ENCODE results near the gene MLEC. TPM values are rescaled to one million over a fixed set of nuclear protein-coding genes. Genes with fewer than 3 reads are reported as not detected.

The MLEC gene
- total and polyA plus RNA-seq, 2 of the 13 experiments (the other 11 are each of a cell fraction or from before 2014, with no cell fraction given): 49.8 to 156 TPM

GRCh38 chr12:120734210-120734609 is 47.3 kb downstream of the MLEC start:
- BruUV-seq (replicated peaks): no TSS peak
- TF ChIP-seq ZIK1 (CRISPR knock-in tag; IDR thresholded peaks at IDR 0.05; ENCODE audit: borderline replicate concordance, low read depth) (no peak), ZNF33B (CRISPR knock-in tag; IDR thresholded peaks at IDR 0.05) (no peak), SATB2 (CRISPR knock-in tag; IDR thresholded peaks at IDR 0.05) (no peak), TCF7L2 (IDR thresholded peaks at IDR 0.05; ENCODE audit: low read depth, low read length) (no peak), ZFP82 (CRISPR knock-in tag; IDR thresholded peaks at IDR 0.05; ENCODE audit: borderline replicate concordance) (no peak), PPARG (CRISPR knock-in tag; conservative IDR thresholded peaks at IDR 0.05) (no peak), HNF1A (IDR thresholded peaks at IDR 0.05; ENCODE audit: low read depth) (no peak), HNF1A (CRISPR knock-in tag; IDR thresholded peaks at IDR 0.05; ENCODE audit: borderline replicate concordance) (no peak), ZNF335 (CRISPR knock-in tag; IDR thresholded peaks at IDR 0.05) (no peak), ZMAT3 (CRISPR knock-in tag; conservative IDR thresholded peaks at IDR 0.05) (no peak), ARID4A (CRISPR knock-in tag; IDR thresholded peaks at IDR 0.05; ENCODE audit: borderline replicate concordance) (no peak), BCL6 (CRISPR knock-in tag; IDR thresholded peaks at IDR 0.05) (no peak), MTF2 (CRISPR knock-in tag; IDR thresholded peaks at IDR 0.05; ENCODE audit: borderline replicate concordance) (no peak), ARNTL (CRISPR knock-in tag; IDR thresholded peaks at IDR 0.05) (no peak), FOXP1 (IDR thresholded peaks at IDR 0.05) (no peak), FOXP1 (CRISPR knock-in tag; IDR thresholded peaks at IDR 0.05) (no peak), AKAP8 (CRISPR knock-in tag; IDR thresholded peaks at IDR 0.05) (no peak), XBP1 (CRISPR knock-in tag; IDR thresholded peaks at IDR 0.05) (no peak)
- TF ChIP-seq, protein P1, sequence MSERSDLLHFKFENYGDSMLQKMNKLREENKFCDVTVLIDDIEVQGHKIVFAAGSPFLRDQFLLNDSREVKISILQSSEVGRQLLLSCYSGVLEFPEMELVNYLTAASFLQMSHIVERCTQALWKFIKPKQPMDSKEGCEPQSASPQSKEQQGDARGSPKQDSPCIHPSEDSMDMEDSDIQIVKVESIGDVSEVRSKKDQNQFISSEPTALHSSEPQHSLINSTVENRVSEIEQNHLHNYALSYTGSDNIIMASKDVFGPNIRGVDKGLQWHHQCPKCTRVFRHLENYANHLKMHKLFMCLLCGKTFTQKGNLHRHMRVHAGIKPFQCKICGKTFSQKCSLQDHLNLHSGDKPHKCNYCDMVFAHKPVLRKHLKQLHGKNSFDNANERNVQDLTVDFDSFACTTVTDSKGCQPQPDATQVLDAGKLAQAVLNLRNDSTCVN (CRISPR knock-in tag; IDR thresholded peaks at IDR 0.05; ENCODE audit: borderline replicate concordance): no peak

More at GRCh38 chr12:120734210-120734609, 47.3 kb downstream of the MLEC start:
- Histone ChIP-seq H3K4me3 (replicated peaks in 1 of 3; ENCODE audit: insufficient read depth in 1 of 3, low read depth in 2 of 3, low read length in 3 of 3) (no peak overlapping the region), H3K27me3 (ENCODE audit: control insufficient read depth in 1 of 2, insufficient read depth in 2 of 2, low read length in 2 of 2) (no peaks in the 10 kb centered on the region), H3K79me2 (ENCODE audit: insufficient read depth, low read length) (no peaks in the 10 kb centered on the region), H3K9me3 (ENCODE audit: low read length) (no peaks in the 10 kb centered on the region), H3K4me2 (ENCODE audit: low read depth, low read length) (no peak overlapping the region), H2AFZ (ENCODE audit: low read length) (no peak overlapping the region), H4K20me1 (ENCODE audit: insufficient read depth, low read length) (no peaks in the 10 kb centered on the region), H3K27ac (ENCODE audit: extremely low read length, insufficient read depth, low read length) (no peak overlapping the region), H3K9ac (ENCODE audit: insufficient read depth, low read depth, low read length) (no peak overlapping the region), H3K4me1 (ENCODE audit: insufficient read depth, low read length) (no peaks in the 10 kb centered on the region), H3K36me3 (replicated peaks in 1 of 2; ENCODE audit: control insufficient read depth in 1 of 2, insufficient read depth in 2 of 2, low read length in 2 of 2) (peaks cover 5 to 9% of the 10 kb centered on the region in 2 experiments; a peak in 4 of 5 replicates)
- ATAC-seq (no peak), FAIRE-seq (no peak), DNase-seq (ENCODE audit: low spot score) (no peak)
- intact Hi-C loops (cut with micrococcal nuclease; ENCODE audit: unreplicated experiment): no loop called here
- WGBS (ENCODE audit: low lambda C conversion rate): 97% methylated on average over 10 of the region's 10 CpGs
- ChIA-PET CTCF (ENCODE audit: low intra/inter-chr PET ratio, low total read pairs) (no interaction called here), POLR2A (no interaction called here)
- in situ Hi-C loops (cut with HindIII; ENCODE audit: extremely low pct_ligation_motif_present, low pct_unique_long_range_greater_than_20kb): no loop called here
